ENCODE results near the gene LAIR2.

DNA sequence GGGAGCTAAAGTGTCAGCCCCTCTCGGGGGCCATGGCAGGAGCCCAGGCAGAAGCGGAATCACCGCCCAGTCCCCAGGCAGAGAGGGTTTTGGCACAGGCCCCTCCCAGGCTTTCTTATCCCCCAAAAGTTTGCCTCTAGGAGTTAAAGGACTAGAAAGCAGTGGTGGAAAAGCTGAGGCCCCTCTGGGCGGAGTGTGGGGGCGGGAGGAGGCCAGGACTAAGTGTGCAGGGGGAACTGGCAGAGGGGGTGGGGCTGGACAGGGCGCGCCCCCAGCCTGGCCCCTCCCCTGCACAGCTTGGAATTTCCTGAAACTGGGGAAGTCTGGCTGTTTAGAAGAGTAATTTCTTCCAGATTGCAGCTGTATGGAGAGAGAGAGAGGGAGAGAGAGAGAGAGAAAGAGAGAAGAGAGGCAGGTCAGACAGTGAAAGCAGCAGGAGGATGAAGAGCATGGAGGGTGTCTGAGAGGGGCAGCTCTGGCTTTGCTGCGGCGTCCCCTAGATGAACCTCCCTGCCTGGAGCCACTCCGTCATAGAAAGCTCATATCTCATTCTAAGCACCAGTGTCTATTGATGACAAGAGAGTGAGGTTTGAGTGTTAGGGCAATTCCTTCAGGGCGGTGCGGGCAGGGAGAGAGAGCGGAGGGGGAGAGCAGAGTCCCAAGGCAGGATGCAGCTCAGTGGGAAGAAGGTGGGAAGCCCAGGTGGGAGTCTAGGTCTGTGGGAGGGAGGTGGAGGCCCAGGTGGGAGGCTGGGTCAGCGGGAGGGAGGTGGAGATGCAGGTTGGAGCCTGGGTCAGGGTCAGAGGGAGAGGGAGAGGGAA lies 29.4 kb upstream of the LAIR2 start, which contains the start of gene CDC42EP5:
- TF ChIP-seq, protein P1, sequence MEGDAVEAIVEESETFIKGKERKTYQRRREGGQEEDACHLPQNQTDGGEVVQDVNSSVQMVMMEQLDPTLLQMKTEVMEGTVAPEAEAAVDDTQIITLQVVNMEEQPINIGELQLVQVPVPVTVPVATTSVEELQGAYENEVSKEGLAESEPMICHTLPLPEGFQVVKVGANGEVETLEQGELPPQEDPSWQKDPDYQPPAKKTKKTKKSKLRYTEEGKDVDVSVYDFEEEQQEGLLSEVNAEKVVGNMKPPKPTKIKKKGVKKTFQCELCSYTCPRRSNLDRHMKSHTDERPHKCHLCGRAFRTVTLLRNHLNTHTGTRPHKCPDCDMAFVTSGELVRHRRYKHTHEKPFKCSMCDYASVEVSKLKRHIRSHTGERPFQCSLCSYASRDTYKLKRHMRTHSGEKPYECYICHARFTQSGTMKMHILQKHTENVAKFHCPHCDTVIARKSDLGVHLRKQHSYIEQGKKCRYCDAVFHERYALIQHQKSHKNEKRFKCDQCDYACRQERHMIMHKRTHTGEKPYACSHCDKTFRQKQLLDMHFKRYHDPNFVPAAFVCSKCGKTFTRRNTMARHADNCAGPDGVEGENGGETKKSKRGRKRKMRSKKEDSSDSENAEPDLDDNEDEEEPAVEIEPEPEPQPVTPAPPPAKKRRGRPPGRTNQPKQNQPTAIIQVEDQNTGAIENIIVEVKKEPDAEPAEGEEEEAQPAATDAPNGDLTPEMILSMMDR (IDR thresholded peaks at IDR 0.05), result no peak
- no peak for TF ChIP-seq ZFX (IDR thresholded peaks at IDR 0.05; ENCODE audit: borderline replicate concordance)

Data from 22Rv1 (cell line).